ENCODE results near the gene SEPHS1.
"Not testable (repeated sequence)": the region's sequence is repeated elsewhere in the genome, so short reads cannot be mapped to it uniquely, and the experiment has no call there.

Gene SEPHS1

DNA sequence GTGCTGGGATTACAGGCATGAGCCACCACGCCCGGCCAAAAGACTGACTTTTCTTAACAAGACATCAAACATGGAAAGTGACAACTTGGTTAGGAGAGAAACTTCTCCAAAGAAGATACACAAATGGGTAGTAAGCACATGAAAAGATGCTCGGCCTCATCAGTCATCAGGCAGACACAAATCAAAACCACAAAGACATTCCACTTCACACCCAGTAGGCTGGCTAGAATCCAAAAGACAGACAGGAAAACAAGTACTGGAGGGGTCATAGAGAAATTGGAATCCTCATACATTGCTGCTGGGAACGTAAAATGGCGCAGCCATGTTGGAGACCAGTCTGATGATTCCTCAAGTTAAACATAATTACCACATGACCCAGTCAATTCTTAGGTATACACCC, 16.4 kb downstream of the SEPHS1 start:
- Histone ChIP-seq H3K36me3 (ENCODE audit: control insufficient read depth in 5 of 5, insufficient read depth in 5 of 5, low read length in 5 of 5) (peaks cover 7 to 79% (median 54%) of the 10 kb centered on the region in 5 donors), H3K27me3 (ENCODE audit: control insufficient read depth in 5 of 5, insufficient read depth in 4 of 5, low read length in 5 of 5) (no peaks in the 10 kb centered on the region), H3K27ac (ENCODE audit: low read depth, low read length) (no peak overlapping the region), H3K9me3 (ENCODE audit: control insufficient read depth in 5 of 5, low read length in 5 of 5) (no peaks in the 10 kb centered on the region), H3K4me1 (ENCODE audit: control insufficient read depth in 5 of 5, insufficient read depth in 5 of 5, low read length in 5 of 5) (no peaks in the 10 kb centered on the region), H3K4me3 (ENCODE audit: low read depth in 1 of 5, low read length in 5 of 5) (no peak overlapping the region), H3K9ac (ENCODE audit: low read length in 5 of 5) (no peak overlapping the region)

DNA sequence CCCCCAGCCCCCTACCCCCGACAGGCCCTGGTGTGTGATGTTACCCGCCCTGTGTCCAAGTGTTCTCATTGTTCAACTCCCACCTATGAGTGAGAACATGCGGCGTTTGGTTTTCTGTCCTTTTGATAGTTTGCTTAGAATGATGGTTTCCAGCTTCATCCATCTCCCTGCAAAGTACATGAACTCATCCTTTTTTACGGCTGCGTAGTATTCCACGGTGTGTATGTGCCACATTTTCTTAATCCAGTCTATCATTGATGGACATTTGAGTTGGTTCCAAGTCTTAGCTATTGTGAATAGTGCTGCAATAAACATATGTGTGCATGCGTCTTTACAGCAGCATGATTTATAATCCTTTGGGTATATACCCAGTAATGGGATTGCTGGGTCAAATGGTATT, 17.1 kb downstream of the SEPHS1 start:
- H3K9ac ChIP-seq (ENCODE audit: low read length in 5 of 5); H3K4me3 ChIP-seq (ENCODE audit: low read depth in 1 of 5, low read length in 5 of 5); H3K27ac ChIP-seq (ENCODE audit: low read depth, low read length); H3K9me3 ChIP-seq (ENCODE audit: control insufficient read depth in 5 of 5, low read length in 5 of 5); H3K27me3 ChIP-seq (ENCODE audit: control insufficient read depth in 5 of 5, insufficient read depth in 4 of 5, low read length in 5 of 5); H3K4me1 ChIP-seq (ENCODE audit: control insufficient read depth in 5 of 5, insufficient read depth in 5 of 5, low read length in 5 of 5): not testable (repeated sequence)
- peaks cover 7 to 81% (median 59%) of the 10 kb centered on the region in 5 donors for H3K36me3 ChIP-seq (ENCODE audit: control insufficient read depth in 5 of 5, insufficient read depth in 5 of 5, low read length in 5 of 5)

DNA sequence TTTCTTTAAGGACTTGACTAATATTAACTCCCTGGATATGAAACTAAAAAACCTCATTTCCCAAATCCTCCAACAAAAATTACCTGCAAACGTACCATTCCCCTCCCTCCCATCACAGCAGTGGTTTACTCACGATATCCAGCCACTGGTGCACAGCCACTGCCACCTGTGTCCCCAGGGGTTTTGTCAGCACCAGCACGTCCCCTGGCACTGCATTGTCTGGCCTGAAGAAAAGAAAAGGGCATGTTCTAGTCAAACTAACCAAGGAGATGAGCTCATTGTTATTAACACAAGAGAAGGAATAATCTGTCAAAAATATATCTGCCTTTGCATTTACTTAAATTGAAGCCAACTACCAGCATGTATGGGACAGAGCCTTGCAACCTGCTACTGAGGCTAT, 18.5 kb downstream of the SEPHS1 start:
- no peaks in the 10 kb centered on the region for H3K4me1 ChIP-seq (ENCODE audit: control insufficient read depth in 5 of 5, insufficient read depth in 5 of 5, low read length in 5 of 5)
- H3K9me3 ChIP-seq (ENCODE audit: control insufficient read depth in 5 of 5, low read length in 5 of 5): no peaks in the 10 kb centered on the region
- no peak overlapping the region for H3K4me3 ChIP-seq (ENCODE audit: low read depth in 1 of 5, low read length in 5 of 5)
- no peak overlapping the region for H3K27ac ChIP-seq (ENCODE audit: low read depth, low read length)
- peaks cover 12 to 82% (median 64%) of the 10 kb centered on the region in 5 donors for H3K36me3 ChIP-seq (ENCODE audit: control insufficient read depth in 5 of 5, insufficient read depth in 5 of 5, low read length in 5 of 5)
- H3K9ac ChIP-seq (ENCODE audit: low read length in 5 of 5): no peak overlapping the region
- H3K27me3 ChIP-seq (ENCODE audit: control insufficient read depth in 5 of 5, insufficient read depth in 4 of 5, low read length in 5 of 5): no peaks in the 10 kb centered on the region

DNA sequence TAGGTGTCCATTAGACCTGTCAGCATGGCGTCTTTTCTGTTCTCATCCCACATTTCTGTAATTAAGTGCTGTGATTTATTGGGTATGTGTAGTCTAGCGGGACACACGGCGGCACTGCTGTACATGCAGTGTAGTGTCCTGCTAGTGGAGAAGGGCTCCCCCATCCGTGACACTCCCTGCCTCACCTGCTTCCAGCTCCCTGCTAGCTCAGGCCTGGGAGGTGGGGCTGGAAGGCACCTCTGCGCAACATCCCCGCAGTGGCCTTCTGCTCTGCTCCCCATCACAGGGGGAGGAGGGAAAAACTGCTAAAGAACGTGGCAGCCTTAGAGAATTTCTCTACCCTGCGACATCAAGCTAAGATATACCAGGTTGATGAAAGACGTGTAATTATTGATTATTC, 19.5 kb downstream of the SEPHS1 start:
- Histone ChIP-seq H3K4me1 (ENCODE audit: control insufficient read depth in 5 of 5, insufficient read depth in 5 of 5, low read length in 5 of 5) (no peaks in the 10 kb centered on the region), H3K4me3 (ENCODE audit: low read depth in 1 of 5, low read length in 5 of 5) (no peak overlapping the region), H3K27ac (ENCODE audit: low read depth, low read length) (no peak overlapping the region), H3K36me3 (ENCODE audit: control insufficient read depth in 5 of 5, insufficient read depth in 5 of 5, low read length in 5 of 5) (peaks cover 18 to 86% (median 69%) of the 10 kb centered on the region in 5 donors), H3K9ac (ENCODE audit: low read length in 5 of 5) (no peak overlapping the region), H3K27me3 (ENCODE audit: control insufficient read depth in 5 of 5, insufficient read depth in 4 of 5, low read length in 5 of 5) (no peaks in the 10 kb centered on the region), H3K9me3 (ENCODE audit: control insufficient read depth in 5 of 5, low read length in 5 of 5) (no peaks in the 10 kb centered on the region)

DNA sequence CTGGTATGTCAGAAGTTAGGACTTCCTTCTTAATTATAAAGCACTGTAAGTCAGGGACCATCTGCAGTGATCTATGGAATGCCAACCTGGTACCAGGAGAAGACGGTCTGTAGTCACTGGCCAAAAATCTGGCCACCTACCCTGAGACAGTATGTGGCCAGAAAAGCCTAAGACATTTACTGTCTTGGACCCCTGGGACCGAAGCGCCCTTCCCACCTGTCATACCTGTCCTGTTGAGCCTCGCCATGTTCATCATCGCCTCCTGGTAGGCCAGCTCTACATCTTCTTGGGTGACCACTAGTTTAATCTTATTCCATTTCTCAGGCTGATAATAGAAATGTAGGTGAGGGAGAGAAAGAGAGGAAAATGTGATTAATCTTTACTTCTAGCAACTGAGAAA, 20.0 kb downstream of the SEPHS1 start:
- Histone ChIP-seq H3K4me1 (ENCODE audit: control insufficient read depth in 5 of 5, insufficient read depth in 5 of 5, low read length in 5 of 5) (no peaks in the 10 kb centered on the region), H3K4me3 (ENCODE audit: low read depth in 1 of 5, low read length in 5 of 5) (no peak overlapping the region), H3K27me3 (ENCODE audit: control insufficient read depth in 5 of 5, insufficient read depth in 4 of 5, low read length in 5 of 5) (no peaks in the 10 kb centered on the region), H3K36me3 (ENCODE audit: control insufficient read depth in 5 of 5, insufficient read depth in 5 of 5, low read length in 5 of 5) (peaks cover 18 to 84% (median 68%) of the 10 kb centered on the region in 5 donors), H3K9me3 (ENCODE audit: control insufficient read depth in 5 of 5, low read length in 5 of 5) (no peaks in the 10 kb centered on the region), H3K27ac (ENCODE audit: low read depth, low read length) (no peak overlapping the region), H3K9ac (ENCODE audit: low read length in 5 of 5) (no peak overlapping the region)

DNA sequence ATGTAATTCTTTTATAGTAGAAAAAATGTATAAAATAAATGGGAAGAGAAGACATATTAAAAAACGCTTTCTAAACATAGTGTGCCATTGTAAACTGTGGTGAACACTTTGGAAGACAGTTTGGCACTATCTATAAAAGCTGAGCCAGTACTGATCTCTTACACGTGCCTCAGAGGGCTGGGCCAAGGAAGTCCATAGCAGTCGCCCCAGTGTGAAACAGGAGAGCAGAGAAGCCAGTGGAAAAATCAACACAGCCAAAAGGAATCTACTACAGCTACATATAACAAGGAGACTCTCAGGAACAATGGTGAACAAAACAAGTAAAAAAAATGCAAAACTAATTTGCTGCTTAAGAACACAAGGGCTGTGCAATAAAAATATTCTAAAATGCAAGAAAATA, 20.6 kb downstream of the SEPHS1 start:
- no peaks in the 10 kb centered on the region for H3K4me1 ChIP-seq (ENCODE audit: control insufficient read depth in 5 of 5, insufficient read depth in 5 of 5, low read length in 5 of 5)
- H3K9me3 ChIP-seq (ENCODE audit: control insufficient read depth in 5 of 5, low read length in 5 of 5): no peaks in the 10 kb centered on the region
- no peaks in the 10 kb centered on the region for H3K27me3 ChIP-seq (ENCODE audit: control insufficient read depth in 5 of 5, insufficient read depth in 4 of 5, low read length in 5 of 5)
- H3K27ac ChIP-seq (ENCODE audit: low read depth, low read length): no peak overlapping the region
- H3K9ac ChIP-seq (ENCODE audit: low read length in 5 of 5): no peak overlapping the region
- peaks cover 18 to 84% (median 69%) of the 10 kb centered on the region in 5 donors for H3K36me3 ChIP-seq (ENCODE audit: control insufficient read depth in 5 of 5, insufficient read depth in 5 of 5, low read length in 5 of 5)
- H3K4me3 ChIP-seq (ENCODE audit: low read depth in 1 of 5, low read length in 5 of 5): no peak overlapping the region

DNA sequence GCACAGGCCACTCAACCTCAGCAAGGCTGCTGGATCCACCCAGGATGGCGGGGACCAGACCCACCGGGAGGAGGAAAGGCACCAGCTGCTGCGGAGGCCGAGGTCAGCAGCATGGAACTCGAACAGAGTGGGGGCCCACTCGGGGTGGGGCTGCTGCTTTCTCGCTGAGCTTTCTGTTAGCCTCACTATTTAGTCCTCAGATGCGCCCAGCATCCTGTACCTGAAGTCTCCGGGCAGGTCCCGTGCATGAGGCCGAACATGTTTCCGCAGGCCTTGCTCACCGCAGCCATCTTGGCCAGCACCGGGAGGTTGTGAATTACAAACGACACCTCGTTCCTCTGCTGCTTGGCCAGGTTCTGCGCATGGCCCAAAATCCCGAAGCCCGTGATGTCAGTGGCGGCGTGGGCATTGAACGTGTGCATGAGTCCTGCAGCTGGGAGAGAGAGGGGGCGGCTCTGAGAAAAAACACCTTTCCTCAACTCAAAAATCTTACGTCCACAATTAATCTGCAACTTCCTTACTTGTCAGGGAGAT, 25.4 kb downstream of the SEPHS1 start:
- H3K27ac ChIP-seq (ENCODE audit: low read depth, low read length): no peak overlapping the region
- peaks cover 16 to 79% (median 63%) of the 10 kb centered on the region in 5 donors for H3K36me3 ChIP-seq (ENCODE audit: control insufficient read depth in 5 of 5, insufficient read depth in 5 of 5, low read length in 5 of 5)
- no peaks in the 10 kb centered on the region for H3K4me1 ChIP-seq (ENCODE audit: control insufficient read depth in 5 of 5, insufficient read depth in 5 of 5, low read length in 5 of 5)
- H3K4me3 ChIP-seq (ENCODE audit: low read depth in 1 of 5, low read length in 5 of 5): no peak overlapping the region
- no peaks in the 10 kb centered on the region for H3K9me3 ChIP-seq (ENCODE audit: control insufficient read depth in 5 of 5, low read length in 5 of 5)
- H3K27me3 ChIP-seq (ENCODE audit: control insufficient read depth in 5 of 5, insufficient read depth in 4 of 5, low read length in 5 of 5): no peaks in the 10 kb centered on the region
- no peak overlapping the region for H3K9ac ChIP-seq (ENCODE audit: low read length in 5 of 5)

DNA sequence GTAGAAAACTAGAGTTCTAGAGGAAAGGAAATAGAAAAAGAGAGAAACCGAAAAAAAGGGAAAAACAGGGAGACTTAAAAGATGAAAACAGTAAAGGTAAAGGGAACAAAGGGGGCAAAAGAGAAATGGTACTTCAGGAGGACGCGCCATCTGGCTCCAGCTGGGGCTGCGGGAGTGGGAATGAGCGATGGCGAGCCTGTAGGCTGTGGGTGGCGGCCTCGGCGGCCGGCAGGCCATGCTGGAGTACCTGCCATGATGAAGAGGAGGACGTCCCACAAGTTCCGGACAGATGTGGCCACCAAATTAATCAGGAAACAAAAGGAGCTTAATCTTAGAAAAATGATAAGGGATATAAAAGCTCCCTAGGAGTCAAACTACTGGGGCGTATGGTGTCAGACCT, 26.5 kb downstream of the SEPHS1 start:
- Histone ChIP-seq H3K4me1 (ENCODE audit: control insufficient read depth in 5 of 5, insufficient read depth in 5 of 5, low read length in 5 of 5) (peaks cover 0 to 4% (median 0%) of the 10 kb centered on the region in 5 donors), H3K36me3 (ENCODE audit: control insufficient read depth in 5 of 5, insufficient read depth in 5 of 5, low read length in 5 of 5) (peaks cover 16 to 68% (median 54%) of the 10 kb centered on the region in 5 donors), H3K9me3 (ENCODE audit: control insufficient read depth in 5 of 5, low read length in 5 of 5) (no peaks in the 10 kb centered on the region), H3K27ac (ENCODE audit: low read depth, low read length) (no peak overlapping the region), H3K27me3 (ENCODE audit: control insufficient read depth in 5 of 5, insufficient read depth in 4 of 5, low read length in 5 of 5) (no peaks in the 10 kb centered on the region), H3K4me3 (ENCODE audit: low read depth in 1 of 5, low read length in 5 of 5) (no peak overlapping the region), H3K9ac (ENCODE audit: low read length in 5 of 5) (no peak overlapping the region)

DNA sequence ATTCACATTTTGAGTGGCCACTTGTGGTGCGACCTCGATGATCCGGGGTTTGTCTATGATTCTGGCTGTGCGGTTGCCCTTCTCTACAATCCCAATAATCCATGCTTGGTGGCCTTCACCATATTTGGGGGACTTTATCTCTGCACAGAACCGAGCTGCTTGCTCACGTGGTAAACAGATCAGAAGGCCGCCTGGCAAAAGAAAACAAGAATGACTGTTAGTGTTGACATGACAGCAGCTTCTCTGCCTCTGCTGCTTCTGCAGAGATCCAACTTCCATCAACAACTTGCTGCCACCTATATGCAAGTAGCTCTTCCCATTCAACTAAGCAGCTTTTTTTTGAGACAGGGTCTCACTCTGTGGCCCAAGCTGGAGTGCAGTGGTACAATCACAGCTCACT, 28.9 kb downstream of the SEPHS1 start:
- Histone ChIP-seq H3K36me3 (ENCODE audit: control insufficient read depth in 5 of 5, insufficient read depth in 5 of 5, low read length in 5 of 5) (peaks cover 8 to 48% (median 39%) of the 10 kb centered on the region in 5 donors), H3K9me3 (ENCODE audit: control insufficient read depth in 5 of 5, low read length in 5 of 5) (no peaks in the 10 kb centered on the region), H3K4me3 (ENCODE audit: low read depth in 1 of 5, low read length in 5 of 5) (no peak overlapping the region), H3K4me1 (ENCODE audit: control insufficient read depth in 5 of 5, insufficient read depth in 5 of 5, low read length in 5 of 5) (peaks cover 0 to 4% (median 0%) of the 10 kb centered on the region in 5 donors), H3K27ac (ENCODE audit: low read depth, low read length) (no peak overlapping the region), H3K27me3 (ENCODE audit: control insufficient read depth in 5 of 5, insufficient read depth in 4 of 5, low read length in 5 of 5) (no peaks in the 10 kb centered on the region), H3K9ac (ENCODE audit: low read length in 5 of 5) (no peak overlapping the region)

DNA sequence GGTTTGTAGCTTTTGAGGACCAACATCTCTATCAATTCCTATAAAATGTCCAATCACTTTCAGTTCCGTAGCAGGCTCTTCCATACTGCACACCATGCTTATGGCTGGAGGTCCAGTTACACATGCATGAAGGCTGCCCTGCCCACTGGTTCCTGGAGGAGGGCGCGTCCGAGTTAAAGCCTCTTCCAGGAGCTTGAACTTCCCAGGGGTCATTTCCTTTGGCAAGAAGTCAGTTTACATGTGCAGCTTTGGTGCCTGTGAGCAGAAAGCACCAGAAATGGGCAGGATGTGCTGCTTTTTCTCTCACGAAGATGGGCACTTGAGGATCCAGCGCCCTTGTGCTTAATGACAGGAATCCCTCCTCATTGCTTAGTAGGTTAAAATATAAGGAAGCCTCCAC, 30.6 kb downstream of the SEPHS1 start:
- H3K9me3 ChIP-seq (ENCODE audit: control insufficient read depth in 5 of 5, low read length in 5 of 5): no peaks in the 10 kb centered on the region
- no peak overlapping the region for H3K9ac ChIP-seq (ENCODE audit: low read length in 5 of 5)
- peaks cover 0 to 4% (median 0%) of the 10 kb centered on the region in 5 donors for H3K4me1 ChIP-seq (ENCODE audit: control insufficient read depth in 5 of 5, insufficient read depth in 5 of 5, low read length in 5 of 5)
- peaks cover 4 to 35% (median 26%) of the 10 kb centered on the region in 5 donors for H3K36me3 ChIP-seq (ENCODE audit: control insufficient read depth in 5 of 5, insufficient read depth in 5 of 5, low read length in 5 of 5)
- no peaks in the 10 kb centered on the region for H3K27me3 ChIP-seq (ENCODE audit: control insufficient read depth in 5 of 5, insufficient read depth in 4 of 5, low read length in 5 of 5)
- no peak overlapping the region for H3K4me3 ChIP-seq (ENCODE audit: low read depth in 1 of 5, low read length in 5 of 5)
- no peak overlapping the region for H3K27ac ChIP-seq (ENCODE audit: low read depth, low read length)

Data from subcutaneous abdominal adipose tissue (tissue), 5 donors.